ENCODE results near the gene TNFSF18.

The TNFSF18 gene

GRCh38 chr1:172993640-172994039 lies 57.1 kb downstream of the TNFSF18 start:
- TF ChIP-seq CTCF (IDR thresholded peaks at IDR 0.05; ENCODE audit: low read depth, low read length), result no peak
- no peak overlapping the region for H3K4me3 ChIP-seq (ENCODE audit: low read depth, low read length)
- in situ Hi-C loops (cut with HindIII; ENCODE audit: low sequenced_read_pairs), result no loop called here
- DNase-seq (ENCODE audit: low read depth, low spot score), result peak; percentile 51

GRCh38 chr1:172991674-172992400 lies 58.9 kb downstream of the TNFSF18 start:
- no peak for DNase-seq (ENCODE audit: low read depth, low spot score)
- H3K4me3 ChIP-seq (ENCODE audit: low read depth, low read length), result no peak overlapping the region
- in situ Hi-C loops (cut with HindIII; ENCODE audit: low sequenced_read_pairs), result no loop called here
- no peak for TF ChIP-seq CTCF (IDR thresholded peaks at IDR 0.05; ENCODE audit: low read depth, low read length)

- peak; percentile 84 for DNase-seq (ENCODE audit: low read depth, low spot score)
- in situ Hi-C loops (cut with HindIII; ENCODE audit: low sequenced_read_pairs), result no loop called here
- TF ChIP-seq CTCF (IDR thresholded peaks at IDR 0.05; ENCODE audit: low read depth, low read length), result no peak
- no peak overlapping the region for H3K4me3 ChIP-seq (ENCODE audit: low read depth, low read length)
Measured at GRCh38 chr1:172990598-172991215, 60.0 kb downstream of the TNFSF18 start.

Measured in astrocyte of the spinal cord (primary cell).